SKM-1 treated with dmso at 0.1 percent for 144 hours (cell line): Measurements from ENCODE around the gene BCR.

ENCODE experiments used
- DNase-seq: peaks from one replicate; lab custom pipeline; 2025; ENCODE audit not compliant: unreplicated experiment; lab: John Stamatoyannopoulos, UW

The BCR gene

GRCh38 chr22:23227380-23227779 lies 47.1 kb downstream of the BCR start:
- DNase-seq = no peak

- no peak for DNase-seq
Measured at GRCh38 chr22:23228503-23228902, 48.2 kb downstream of the BCR start.

GRCh38 chr22:23229646-23230045 lies 49.3 kb downstream of the BCR start:
- DNase-seq = no peak

GRCh38 chr22:23230348-23231068 lies 50.2 kb downstream of the BCR start:
- DNase-seq = no peak

GRCh38 chr22:23231471-23232093 lies 51.3 kb downstream of the BCR start:
- no peak for DNase-seq

- DNase-seq = no peak
Measured at GRCh38 chr22:23232094-23232905, 52.0 kb downstream of the BCR start.

- no peak for DNase-seq
Measured at GRCh38 chr22:23233084-23233531, 52.8 kb downstream of the BCR start.

GRCh38 chr22:23233752-23234408 lies 53.6 kb downstream of the BCR start:
- no peak for DNase-seq

GRCh38 chr22:23234409-23235161 lies 54.3 kb downstream of the BCR start:
- no peak for DNase-seq

GRCh38 chr22:23235425-23235824 lies 55.1 kb downstream of the BCR start:
- no peak for DNase-seq

- no peak for DNase-seq
Measured at GRCh38 chr22:23236026-23236425, 55.7 kb downstream of the BCR start.

GRCh38 chr22:23236440-23237184 lies 56.3 kb downstream of the BCR start:
- no peak for DNase-seq

GRCh38 chr22:23237201-23237798 lies 57.0 kb downstream of the BCR start:
- no peak for DNase-seq

- no peak for DNase-seq
Measured at GRCh38 chr22:23237841-23238240, 57.5 kb downstream of the BCR start.

- DNase-seq = no peak
Measured at GRCh38 chr22:23238707-23239106, 58.4 kb downstream of the BCR start.

GRCh38 chr22:23239429-23239828 lies 59.1 kb downstream of the BCR start:
- DNase-seq = no peak

- DNase-seq = peak; percentile 13
Measured at GRCh38 chr22:23240639-23241389, 60.5 kb downstream of the BCR start.

- no peak for DNase-seq
Measured at GRCh38 chr22:23241562-23242472, 61.5 kb downstream of the BCR start.
